CD14-positive monocyte (primary cell): Measurements from ENCODE around the gene SEMA3A. TPM values are rescaled to one million over a fixed set of nuclear protein-coding genes. Genes with fewer than 3 reads are reported as not detected.

ENCODE experiments used
- DNase-seq, 3 donors: peaks; one replicate each; pipeline ENCODE4 v3.0.0-alpha.2; 2011 to 2022
- H2AFZ ChIP-seq: 2 replicates; pipeline ENCODE4 v1.6.0; 2012; ENCODE audit warnings: mild to moderate bottlenecking, low read depth, low read length, inconsistent platforms; ENCODE audit not compliant: insufficient read depth, poor library complexity, severe bottlenecking
- H3K27ac ChIP-seq, 2 donors: 1 replicate in 1 of 2; 2 replicates in 1 of 2; pipeline ENCODE4 v1.5.1; 2012 to 2013; ENCODE audit warnings: low read length in 2 of 2, control low read depth in 1 of 2, inconsistent platforms in 1 of 2, low read depth in 1 of 2, mild to moderate bottlenecking in 1 of 2
- H3K27me3 ChIP-seq, 2 donors: one replicate each; pipeline versions ENCODE4 v1.6.0 to v1.6.1; 2011 to 2013; ENCODE audit warnings: low read length in 2 of 2; ENCODE audit not compliant: control insufficient read depth in 2 of 2, insufficient read depth in 2 of 2
- H3K36me3 ChIP-seq, 2 donors: replicated peaks in 1 of 2; 1 replicate in 1 of 2; 2 replicates in 1 of 2; pipeline versions ENCODE4 v1.5.1 to v1.6.1; 2012 to 2013; ENCODE audit warnings: low read length in 2 of 2, control low read depth in 1 of 2, inconsistent platforms in 1 of 2, mild to moderate bottlenecking in 1 of 2; ENCODE audit not compliant: insufficient read depth in 2 of 2, control insufficient read depth in 1 of 2
- H3K4me1 ChIP-seq, 2 donors: 1 replicate in 1 of 2; 2 replicates in 1 of 2; pipeline versions ENCODE4 v1.5.1 to v1.6.1; 2012 to 2013; ENCODE audit warnings: low read length in 2 of 2, control low read depth in 1 of 2, inconsistent platforms in 1 of 2, mild to moderate bottlenecking in 1 of 2, moderate library complexity in 1 of 2; ENCODE audit not compliant: insufficient read depth in 2 of 2, control insufficient read depth in 1 of 2
- H3K4me2 ChIP-seq: replicated peaks from 2 replicates; pipeline ENCODE3; 2012; ENCODE audit warnings: low read length, moderate library complexity, mild to moderate bottlenecking; ENCODE audit not compliant: poor library complexity, severe bottlenecking; ENCODE audit errors: extremely low read depth
- H3K4me3 ChIP-seq, 3 experiments: fragments of 200-600 bp in 1 of 3; sonication (generic) in 1 of 3; replicated peaks in 1 of 3; 1 replicate in 2 of 3; 2 replicates in 1 of 3; pipeline ENCODE4 v1.5.1; 2011 to 2013; ENCODE audit warnings: low read length in 3 of 3, mild to moderate bottlenecking in 3 of 3, control low read depth in 2 of 3, low read depth in 2 of 3, inconsistent platforms in 1 of 3, moderate library complexity in 1 of 3
- H3K79me2 ChIP-seq: 2 replicates; pipeline ENCODE4 v1.6.0; 2012; ENCODE audit warnings: mild to moderate bottlenecking, control low read depth, inconsistent platforms, low read length, moderate library complexity; ENCODE audit not compliant: insufficient read depth
- H3K9ac ChIP-seq: 2 replicates; pipeline ENCODE4 v1.6.0; 2017; ENCODE audit warnings: low read length, mild to moderate bottlenecking; ENCODE audit not compliant: insufficient read depth, poor library complexity, severe bottlenecking
- H3K9me3 ChIP-seq, 2 donors: replicated peaks in 1 of 2; 1 replicate in 1 of 2; 2 replicates in 1 of 2; pipeline versions ENCODE4 v1.5.1 to v1.6.1; 2012 to 2013; ENCODE audit warnings: low read length in 2 of 2, control low read depth in 1 of 2; ENCODE audit not compliant: control insufficient read depth in 1 of 2, insufficient read depth in 1 of 2
- H4K20me1 ChIP-seq: 2 replicates; pipeline ENCODE4 v1.6.0; 2012; ENCODE audit warnings: mild to moderate bottlenecking, low read length, control low read depth, moderate library complexity; ENCODE audit not compliant: insufficient read depth
- H3K27ac Mint-ChIP-seq, 7 donors: one replicate each; pipeline ENCODE4 v1.8.0; 2020; ENCODE audit warnings: mild to moderate bottlenecking in 7 of 7, mixed read lengths in 7 of 7, moderate library complexity in 6 of 7, inconsistent platforms in 2 of 7
- H3K27me3 Mint-ChIP-seq, 3 donors: one replicate each; pipeline ENCODE4 v1.8.0; 2021 to 2022; ENCODE audit warnings: low read depth in 3 of 3, mild to moderate bottlenecking in 3 of 3, mixed read lengths in 3 of 3, moderate library complexity in 3 of 3, inconsistent platforms in 1 of 3
- H3K36me3 Mint-ChIP-seq, 2 donors: one replicate each; pipeline ENCODE4 v1.8.0; 2020; ENCODE audit warnings: mixed read lengths in 2 of 2, inconsistent platforms in 1 of 2, mild to moderate bottlenecking in 1 of 2
- H3K4me1 Mint-ChIP-seq: one replicate; pipeline ENCODE4 v1.8.0; 2020; ENCODE audit warnings: mild to moderate bottlenecking, mixed read lengths
- H3K4me3 Mint-ChIP-seq, 2 donors: one replicate each; pipeline ENCODE4 v1.8.0; 2020; ENCODE audit warnings: mild to moderate bottlenecking in 2 of 2, mixed read lengths in 2 of 2, moderate library complexity in 1 of 2
- H3K9me3 Mint-ChIP-seq, 7 donors: one replicate each; pipeline ENCODE4 v1.8.0; 2020 to 2022; ENCODE audit warnings: mixed read lengths in 7 of 7, mild to moderate bottlenecking in 6 of 7, moderate library complexity in 6 of 7, inconsistent platforms in 2 of 7
- WGBS: methylation state at CpG from one replicate; pipeline ENCODE4 v1.1.5; 2013; ENCODE audit warnings: missing lambda C conversion rate; ENCODE audit not compliant: insufficient coverage; 5-methylcytosine and 5-hydroxymethylcytosine counted together
- intact Hi-C, 2 donors: fragments of 100-400 bp; cut with micrococcal nuclease; formaldehyde crosslinking; loops; one replicate each; pipeline versions ENCODE4 v1.15.0 to v1.15.1; 2023
- polyA plus RNA-seq, 3 donors: library from polyadenylated mRNA; depleted of rRNA in 1 of 3; unstranded in 2 of 3; stranded (reverse) in 1 of 3; fragments of 300-500 nt in 2 of 3; fragments of >200 nt in 1 of 3; fragmentation: Illumina TruSeq in 2 of 3; gene quantifications; 1 replicate in 2 of 3; 2 replicates in 1 of 3; pipeline ENCODE4 v1.2.3, GENCODE V29; 2012 to 2021
- TF ChIP-seq, protein P1 (sequence below): fragments of 200-600 bp; IDR thresholded peaks from one replicate; pipeline ENCODE4 v1.8.0; 2022; ENCODE audit warnings: antibody characterized with exemption, mild to moderate bottlenecking

SEMA3A gene
- polyA plus RNA-seq, 3 donors: 0.03 TPM; not detected in 2

DNA sequence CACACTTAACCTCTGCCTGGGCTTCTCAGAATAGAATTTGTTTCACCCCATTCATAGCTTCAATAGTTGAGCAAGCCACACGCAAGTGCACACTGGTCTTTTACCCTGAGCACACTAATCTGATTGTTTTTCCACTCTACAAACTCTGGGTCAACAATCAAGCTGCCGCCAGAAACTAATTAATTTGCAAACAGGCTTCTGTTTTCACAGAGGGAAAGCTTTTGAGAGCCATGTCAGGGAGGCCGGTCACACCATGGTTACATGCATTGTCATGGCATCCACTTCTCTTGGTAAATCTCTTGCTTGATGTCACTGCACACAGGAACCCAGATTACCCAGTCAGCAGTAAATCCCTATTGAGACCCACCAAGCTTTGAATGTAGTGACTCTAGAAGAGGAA, 154.2 kb downstream of the SEMA3A start:
- no peaks in the 10 kb centered on the region for H3K4me1 ChIP-seq

GRCh38 chr7:84039432-84039831, 155.2 kb downstream of the SEMA3A start:
- Histone ChIP-seq H3K36me3 (no peaks in the 10 kb centered on the region), H3K9me3 (no peaks in the 10 kb centered on the region), H3K27me3 (no peaks in the 10 kb centered on the region), H3K27ac (no peak overlapping the region), H3K9ac (no peak overlapping the region), H4K20me1 (no peaks in the 10 kb centered on the region), H3K4me1 (no peaks in the 10 kb centered on the region), H3K79me2 (no peaks in the 10 kb centered on the region), H2AFZ (no peak overlapping the region), H3K4me3 (no peak overlapping the region), H3K4me2 (no peak overlapping the region)
- Mint-ChIP-seq H3K4me3 (no peak overlapping the region), H3K36me3 (no peaks in the 10 kb centered on the region), H3K9me3 (no peaks in the 10 kb centered on the region), H3K27ac (no peak overlapping the region), H3K27me3 (no peaks in the 10 kb centered on the region), H3K4me1 (no peaks in the 10 kb centered on the region)
- no peak for DNase-seq
- intact Hi-C loops: no loop called here
- TF ChIP-seq, protein P1, sequence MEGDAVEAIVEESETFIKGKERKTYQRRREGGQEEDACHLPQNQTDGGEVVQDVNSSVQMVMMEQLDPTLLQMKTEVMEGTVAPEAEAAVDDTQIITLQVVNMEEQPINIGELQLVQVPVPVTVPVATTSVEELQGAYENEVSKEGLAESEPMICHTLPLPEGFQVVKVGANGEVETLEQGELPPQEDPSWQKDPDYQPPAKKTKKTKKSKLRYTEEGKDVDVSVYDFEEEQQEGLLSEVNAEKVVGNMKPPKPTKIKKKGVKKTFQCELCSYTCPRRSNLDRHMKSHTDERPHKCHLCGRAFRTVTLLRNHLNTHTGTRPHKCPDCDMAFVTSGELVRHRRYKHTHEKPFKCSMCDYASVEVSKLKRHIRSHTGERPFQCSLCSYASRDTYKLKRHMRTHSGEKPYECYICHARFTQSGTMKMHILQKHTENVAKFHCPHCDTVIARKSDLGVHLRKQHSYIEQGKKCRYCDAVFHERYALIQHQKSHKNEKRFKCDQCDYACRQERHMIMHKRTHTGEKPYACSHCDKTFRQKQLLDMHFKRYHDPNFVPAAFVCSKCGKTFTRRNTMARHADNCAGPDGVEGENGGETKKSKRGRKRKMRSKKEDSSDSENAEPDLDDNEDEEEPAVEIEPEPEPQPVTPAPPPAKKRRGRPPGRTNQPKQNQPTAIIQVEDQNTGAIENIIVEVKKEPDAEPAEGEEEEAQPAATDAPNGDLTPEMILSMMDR: no peak

More for the DNA sequence above, 154.2 kb downstream of the SEMA3A start:
- no peak overlapping the region for H3K4me3 ChIP-seq
- Mint-ChIP-seq H3K4me3 (no peak overlapping the region), H3K27me3 (no peaks in the 10 kb centered on the region), H3K27ac (no peak overlapping the region), H3K4me1 (no peaks in the 10 kb centered on the region), H3K9me3 (no peaks in the 10 kb centered on the region), H3K36me3 (no peaks in the 10 kb centered on the region)
- H3K79me2 ChIP-seq: no peaks in the 10 kb centered on the region
- H3K4me2 ChIP-seq: no peak overlapping the region
- no peak overlapping the region for H2AFZ ChIP-seq
- no peak overlapping the region for H3K9ac ChIP-seq
- TF ChIP-seq, protein P1: no peak
- intact Hi-C loops: no loop called here
- H3K27me3 ChIP-seq: no peaks in the 10 kb centered on the region
- no peak overlapping the region for H3K27ac ChIP-seq
- no peaks in the 10 kb centered on the region for H4K20me1 ChIP-seq
- DNase-seq: no peak
- H3K9me3 ChIP-seq: no peaks in the 10 kb centered on the region
- WGBS: 92% methylated on average over 3 of the region's 3 CpGs
- no peaks in the 10 kb centered on the region for H3K36me3 ChIP-seq
